GM23338 (cell line): ENCODE results near the gene MAP4. TPM values are rescaled to one million over a fixed set of nuclear protein-coding genes. Genes with fewer than 3 reads are reported as not detected.

ENCODE experiments used
- ATAC-seq: fragments of 200-7000 bp; cut with Tn5 transposase; 3 replicates; pipeline ENCODE4 v1.9.1; 2020
- DNase-seq: peaks from one replicate; pipeline ENCODE4 v3.0.0-alpha.2; 2015; ENCODE audit warnings: low spot score
- H2AFZ ChIP-seq: fragments of 200-600 bp; sonication (generic); 2 replicates; pipeline ENCODE4 v1.8.0; 2016; ENCODE audit warnings: antibody characterized with exemption, mild to moderate bottlenecking, moderate library complexity
- H3F3A ChIP-seq: fragments of 200-600 bp; sonication (generic); replicated peaks from 2 replicates; pipeline ENCODE4 v1.8.0; 2017; ENCODE audit warnings: antibody characterized with exemption, mixed run types, low read depth
- H3K27ac ChIP-seq: fragments of 200-600 bp; sonication (generic); 2 replicates; pipeline ENCODE4 v1.6.1; 2016; ENCODE audit warnings: low read depth
- H3K27me3 ChIP-seq: fragments of 200-600 bp; sonication (generic); 2 replicates; pipeline ENCODE4 v1.8.0; 2016; ENCODE audit warnings: mild to moderate bottlenecking, mixed run types, moderate library complexity; ENCODE audit not compliant: insufficient read depth
- H3K36me3 ChIP-seq: fragments of 200-600 bp; sonication (generic); 2 replicates; pipeline ENCODE4 v1.8.0; 2016; ENCODE audit warnings: mild to moderate bottlenecking; ENCODE audit not compliant: insufficient read depth
- H3K4me1 ChIP-seq: fragments of 200-600 bp; sonication (generic); 2 replicates; pipeline ENCODE4 v1.8.0; 2016; ENCODE audit warnings: mild to moderate bottlenecking, moderate library complexity; ENCODE audit not compliant: insufficient read depth
- H3K4me2 ChIP-seq: fragments of 200-600 bp; sonication (generic); 2 replicates; pipeline ENCODE4 v1.7.1; 2017; ENCODE audit warnings: mixed run types
- H3K4me3 ChIP-seq: fragments of 200-600 bp; sonication (generic); 2 replicates; pipeline ENCODE4 v1.6.1; 2016; ENCODE audit warnings: mixed run types
- H3K79me2 ChIP-seq: fragments of 200-600 bp; sonication (generic); replicated peaks from 2 replicates; pipeline ENCODE4 v1.8.0; 2017; ENCODE audit warnings: mild to moderate bottlenecking; ENCODE audit not compliant: insufficient read depth
- H3K9me2 ChIP-seq: fragments of 200-600 bp; sonication (generic); 2 replicates; pipeline ENCODE4 v1.8.0; 2017; ENCODE audit not compliant: insufficient read depth
- H4K20me1 ChIP-seq: fragments of 200-600 bp; sonication (generic); replicated peaks from 2 replicates; pipeline ENCODE4 v1.8.0; 2017; ENCODE audit warnings: mild to moderate bottlenecking; ENCODE audit not compliant: insufficient read depth
- H3K27ac Mint-ChIP-seq: 2 replicates; pipeline ENCODE4 v1.8.0; 2020; ENCODE audit warnings: inconsistent platforms, mild to moderate bottlenecking, moderate library complexity, mixed read lengths
- H3K27me3 Mint-ChIP-seq: 3 replicates; pipeline ENCODE4 v1.8.0; 2022; ENCODE audit warnings: low read depth, mild to moderate bottlenecking, moderate library complexity, mixed read lengths, inconsistent platforms; ENCODE audit not compliant: insufficient read depth, poor library complexity
- H3K36me3 Mint-ChIP-seq: 3 replicates; pipeline ENCODE4 v1.8.0; 2021; ENCODE audit warnings: low read depth, mild to moderate bottlenecking, inconsistent platforms, moderate library complexity, mixed read lengths
- H3K4me1 Mint-ChIP-seq: 3 replicates; pipeline ENCODE4 v1.8.0; 2020; ENCODE audit warnings: mild to moderate bottlenecking, inconsistent platforms, mixed read lengths
- H3K4me3 Mint-ChIP-seq: 3 replicates; pipeline ENCODE4 v1.8.0; 2021; ENCODE audit warnings: moderate library complexity, mild to moderate bottlenecking, inconsistent platforms, mixed read lengths
- H3K9me3 Mint-ChIP-seq: 3 replicates; pipeline ENCODE4 v1.8.0; 2020; ENCODE audit warnings: moderate library complexity, mild to moderate bottlenecking, inconsistent platforms, mixed read lengths
- CREB1 ChIP-seq: fragments of 250-450 bp; sonication (Bioruptor Pico); IDR thresholded peaks from 2 replicates; pipeline ENCODE4 v1.5.0; 2020; ENCODE audit warnings: low read depth, mild to moderate bottlenecking, moderate library complexity
- EZH2 ChIP-seq: fragments of 200-600 bp; sonication (generic); IDR thresholded peaks from one replicate; pipeline ENCODE4 v1.8.0; 2017; ENCODE audit warnings: antibody characterized with exemption, mild to moderate bottlenecking, low read depth; ENCODE audit not compliant: unreplicated experiment
- EZH2phosphoT487 ChIP-seq: fragments of 200-600 bp; sonication (generic); IDR thresholded peaks from one replicate; pipeline ENCODE4 v1.8.1; 2018; ENCODE audit warnings: antibody characterized with exemption; ENCODE audit not compliant: unreplicated experiment
- JUNB ChIP-seq: IDR thresholded peaks from one replicate; pipeline ENCODE4 v1.6.1; 2016; ENCODE audit warnings: antibody characterized with exemption; ENCODE audit not compliant: unreplicated experiment
- REST ChIP-seq: IDR thresholded peaks from one replicate; pipeline ENCODE4 v1.6.1; 2018; ENCODE audit warnings: antibody characterized with exemption; ENCODE audit not compliant: unreplicated experiment
- ZNF331 ChIP-seq: fragments of 250-450 bp; sonication (Bioruptor Pico); IDR thresholded peaks from 2 replicates; pipeline ENCODE4 v1.5.0; 2020; ENCODE audit warnings: low read depth, mild to moderate bottlenecking, moderate library complexity
- ZNF462 ChIP-seq: fragments of 250-450 bp; sonication (Bioruptor Pico); IDR thresholded peaks from 2 replicates; pipeline ENCODE4 v1.5.0; 2020; ENCODE audit warnings: mild to moderate bottlenecking, moderate library complexity
- polyA plus RNA-seq: library from polyadenylated mRNA; unstranded; fragments of >200 nt; fragmentation: Nextera tagmentation; extraction: Ambion mirVana; gene quantifications from 2 replicates; pipeline ENCODE4 v1.2.1, GENCODE V29; 2016
- total RNA-seq: library from RNA; depleted of rRNA; stranded (reverse); fragments of >200 nt; shearing (Covaris generic); gene quantifications from 2 replicates; pipeline ENCODE4 v1.2.3, GENCODE V29; 2014

Gene MAP4
- total and polyA plus RNA-seq, 2 experiments from 2014 or later, result 103 to 113 TPM

DNA sequence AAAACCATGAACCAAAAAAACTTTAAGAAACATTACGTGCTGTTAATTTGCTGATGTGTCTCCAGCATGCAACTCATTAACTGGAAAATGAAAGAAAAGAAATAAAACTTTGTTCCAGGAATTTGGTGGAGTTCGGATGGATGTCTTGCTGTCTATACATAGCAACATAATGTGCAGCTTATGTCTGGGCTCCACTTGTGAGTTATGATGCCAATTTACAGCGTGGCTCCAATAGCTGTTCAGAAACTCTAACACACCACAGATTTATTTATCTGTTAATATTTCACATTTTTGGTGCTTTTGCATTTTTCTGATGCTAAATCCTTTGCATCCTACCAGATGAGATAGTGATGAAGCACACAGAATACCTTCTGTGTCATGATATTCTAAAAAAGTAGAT is 45.1 kb downstream of the MAP4 start:
- no peak overlapping the region for H3K4me2 ChIP-seq
- H3K36me3 ChIP-seq, result no peaks in the 10 kb centered on the region
- H2AFZ ChIP-seq, result no peak overlapping the region
- no peaks in the 10 kb centered on the region for H4K20me1 ChIP-seq
- ATAC-seq, result no peak
- no peaks in the 10 kb centered on the region for H3K9me2 ChIP-seq
- H3K27ac ChIP-seq, result no peak overlapping the region
- Mint-ChIP-seq H3K36me3 (peaks cover 5% of the 10 kb centered on the region; the same call in 1 of the 3 replicates), H3K4me3 (no peak overlapping the region), H3K27me3 (peaks cover 8% of the 10 kb centered on the region), H3K9me3 (no peaks in the 10 kb centered on the region), H3K27ac (no peak overlapping the region), H3K4me1 (no peaks in the 10 kb centered on the region)
- H3K27me3 ChIP-seq, result no peaks in the 10 kb centered on the region
- TF ChIP-seq ZNF331 (CRISPR knock-in tag) (no peak), EZH2phosphoT487 (no peak), ZNF462 (CRISPR knock-in tag) (no peak), EZH2 (no peak)
- H3K4me3 ChIP-seq, result no peak overlapping the region
- no peaks in the 10 kb centered on the region for H3K4me1 ChIP-seq
- no peak for DNase-seq
- no peaks in the 10 kb centered on the region for H3F3A ChIP-seq
- H3K79me2 ChIP-seq, result peaks cover 8% of the 10 kb centered on the region; the same call in 1 of the 2 replicates

- H3K4me3 ChIP-seq, result no peak overlapping the region
- H3K4me2 ChIP-seq, result no peak overlapping the region
- no peak overlapping the region for H2AFZ ChIP-seq
- DNase-seq (no peak), ATAC-seq (no peak)
- 0 out of 2 replicates have a peak, but pooled peaks cover 11% of the 10 kb centered on the region for H3K4me1 ChIP-seq
- Mint-ChIP-seq H3K27me3 (peaks cover 5% of the 10 kb centered on the region), H3K27ac (no peak overlapping the region), H3K9me3 (peaks cover 4% of the 10 kb centered on the region; the same call in 1 of the 3 replicates), H3K36me3 (peaks cover 16% of the 10 kb centered on the region; the same call in 2 of the 3 replicates), H3K4me1 (peaks cover 30% of the 10 kb centered on the region), H3K4me3 (no peak overlapping the region)
- H3F3A ChIP-seq, result no peaks in the 10 kb centered on the region
- no peak overlapping the region for H3K27ac ChIP-seq
- H3K79me2 ChIP-seq, result peaks cover 15% of the 10 kb centered on the region; the same call in 1 of the 2 replicates
- TF ChIP-seq CREB1 (CRISPR knock-in tag), result no peak
- no peak for TF ChIP-seq REST
- TF ChIP-seq JUNB, result no peak
- H4K20me1 ChIP-seq, result no peaks in the 10 kb centered on the region; the same call in 1 of the 2 replicates
- H3K27me3 ChIP-seq, result no peaks in the 10 kb centered on the region
- H3K36me3 ChIP-seq, result no peaks in the 10 kb centered on the region
- no peaks in the 10 kb centered on the region for H3K9me2 ChIP-seq
These were observed 51.5 kb downstream of the MAP4 start for GRCh38 chr3:47964740-47965139.
